Epithelial cell of prostate (primary cell): ENCODE results near the gene CFD.
A peak's percentile ranks its signal among the peaks of the same experiment; 100 is the strongest.
"Not testable (repeated sequence)": the region's sequence is repeated elsewhere in the genome, so short reads cannot be mapped to it uniquely, and the experiment has no call there.

ENCODE experiments used
- DNase-seq: peaks from one replicate; pipeline ENCODE4 v3.0.0-alpha.2; 2011; ENCODE audit warnings: low read depth, low spot score
- H3K27ac ChIP-seq: fragments of 450-650 bp; 2 replicates; pipeline ENCODE4 v1.5.1; 2017; ENCODE audit warnings: mild to moderate bottlenecking

The CFD gene

DNA sequence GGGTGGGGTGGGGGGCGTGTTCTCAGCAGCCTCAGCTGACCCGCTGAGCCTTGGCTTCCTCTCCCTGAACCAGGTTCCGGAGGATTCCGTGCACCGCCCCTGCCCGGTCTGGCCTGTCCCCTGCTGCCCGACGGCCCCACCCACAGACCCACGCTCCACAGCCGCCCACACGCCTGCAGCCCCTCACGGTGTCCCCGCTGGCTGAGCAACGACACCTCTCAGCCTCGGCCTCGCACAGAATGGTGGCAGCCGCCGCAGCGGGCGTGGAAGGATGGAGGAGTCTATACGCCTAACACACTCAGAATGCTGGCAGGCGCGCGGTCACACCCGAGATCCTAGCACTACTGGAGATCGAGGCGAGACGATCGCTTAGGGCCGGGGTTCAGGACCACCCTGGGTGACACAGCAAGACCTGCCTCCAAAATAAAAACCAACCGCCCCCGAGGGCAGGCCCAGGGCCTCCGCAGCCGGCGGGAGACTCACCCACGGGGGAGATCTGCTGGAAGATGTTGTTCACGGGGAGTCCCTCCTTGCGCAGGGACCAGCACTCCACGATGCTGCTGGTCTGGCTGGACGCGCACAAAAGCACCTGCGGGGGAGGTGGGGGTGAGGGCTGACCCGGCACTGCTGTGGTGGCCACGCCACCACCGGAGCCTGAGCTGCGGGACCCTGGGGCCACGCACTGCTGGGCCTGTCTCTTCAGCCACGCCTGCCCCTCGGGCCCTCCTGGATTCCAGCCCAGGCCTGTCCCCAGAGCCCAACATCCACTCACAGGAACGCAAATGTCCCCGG is 25.2 kb downstream of the CFD start:
- DNase-seq, result no peak
- H3K27ac ChIP-seq, result no peak overlapping the region

DNA sequence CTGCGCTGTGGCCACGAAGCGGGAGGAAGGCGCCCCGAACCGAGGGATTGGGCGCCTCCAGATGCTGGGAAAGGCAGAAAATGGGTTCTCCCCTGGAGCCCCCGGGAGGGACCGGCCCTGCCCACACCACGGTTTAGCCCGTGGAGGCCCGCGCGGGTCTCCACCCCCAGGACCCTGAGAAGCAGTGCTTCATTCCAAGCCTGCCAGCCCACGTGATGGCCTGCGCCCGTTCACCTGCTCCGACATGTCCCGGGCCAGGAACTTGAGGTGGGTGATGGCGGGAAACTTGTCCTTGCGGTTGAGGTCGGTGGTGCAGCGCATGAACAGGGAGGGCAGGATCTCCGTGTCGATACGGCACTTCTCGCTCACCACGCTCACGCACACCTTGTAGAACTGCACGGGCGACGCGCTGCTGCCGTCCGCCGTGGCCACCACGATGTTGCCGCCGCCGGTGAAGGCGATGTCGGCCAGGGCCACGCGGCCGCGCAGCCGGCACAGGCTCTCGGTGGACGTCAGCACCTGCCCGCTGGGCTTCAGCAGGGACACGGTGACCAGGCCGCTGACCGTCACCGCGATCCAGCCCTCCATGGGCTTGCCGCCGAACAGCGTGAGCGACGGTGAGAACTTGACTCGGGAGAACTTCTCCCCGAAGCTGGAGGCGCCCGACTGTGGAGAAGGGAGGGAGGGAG is 26.2 kb downstream of the CFD start:
- no peak overlapping the region for H3K27ac ChIP-seq
- DNase-seq, result no peak

DNA sequence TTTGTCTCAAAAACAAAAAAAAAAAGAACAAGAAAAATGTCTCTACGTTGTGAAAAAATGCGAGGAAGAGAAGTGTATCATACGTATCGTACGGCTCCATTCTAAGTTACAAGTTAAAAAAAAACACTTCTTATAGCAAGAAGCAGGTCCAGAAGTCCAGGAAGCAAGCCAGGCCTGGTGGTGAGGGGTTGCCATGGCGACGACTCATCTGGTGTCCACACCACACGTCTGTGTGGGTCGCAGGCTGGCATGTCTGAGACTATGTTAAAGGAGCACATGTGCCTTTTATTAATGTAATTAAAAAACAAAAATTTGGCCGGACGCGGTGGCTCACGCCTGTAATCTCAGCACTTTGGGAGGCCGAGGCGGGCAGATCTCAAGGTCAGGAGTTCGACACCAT is 27.6 kb downstream of the CFD start:
- DNase-seq, result no peak
- H3K27ac ChIP-seq, result no peak overlapping the region

DNA sequence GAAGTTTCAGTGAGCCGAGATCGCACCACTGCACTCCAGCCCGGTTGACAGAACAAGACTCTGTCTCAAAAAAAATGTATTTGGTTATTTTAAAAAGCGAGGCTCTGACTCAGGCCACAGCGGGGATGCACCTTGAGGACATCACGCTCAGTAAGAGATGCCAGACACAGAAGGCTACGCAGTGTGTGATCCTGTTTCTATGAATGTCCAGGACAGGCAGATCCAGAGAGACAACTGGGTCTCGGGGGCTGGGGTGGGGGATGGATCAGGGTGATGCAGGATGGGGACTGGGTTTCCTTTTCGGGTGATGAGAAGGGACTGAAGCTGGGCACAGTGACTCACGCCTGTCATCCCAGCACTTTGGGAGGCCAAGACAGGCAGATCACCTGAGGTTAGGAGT is 28.1 kb downstream of the CFD start:
- H3K27ac ChIP-seq, result no peak overlapping the region
- DNase-seq, result no peak

DNA sequence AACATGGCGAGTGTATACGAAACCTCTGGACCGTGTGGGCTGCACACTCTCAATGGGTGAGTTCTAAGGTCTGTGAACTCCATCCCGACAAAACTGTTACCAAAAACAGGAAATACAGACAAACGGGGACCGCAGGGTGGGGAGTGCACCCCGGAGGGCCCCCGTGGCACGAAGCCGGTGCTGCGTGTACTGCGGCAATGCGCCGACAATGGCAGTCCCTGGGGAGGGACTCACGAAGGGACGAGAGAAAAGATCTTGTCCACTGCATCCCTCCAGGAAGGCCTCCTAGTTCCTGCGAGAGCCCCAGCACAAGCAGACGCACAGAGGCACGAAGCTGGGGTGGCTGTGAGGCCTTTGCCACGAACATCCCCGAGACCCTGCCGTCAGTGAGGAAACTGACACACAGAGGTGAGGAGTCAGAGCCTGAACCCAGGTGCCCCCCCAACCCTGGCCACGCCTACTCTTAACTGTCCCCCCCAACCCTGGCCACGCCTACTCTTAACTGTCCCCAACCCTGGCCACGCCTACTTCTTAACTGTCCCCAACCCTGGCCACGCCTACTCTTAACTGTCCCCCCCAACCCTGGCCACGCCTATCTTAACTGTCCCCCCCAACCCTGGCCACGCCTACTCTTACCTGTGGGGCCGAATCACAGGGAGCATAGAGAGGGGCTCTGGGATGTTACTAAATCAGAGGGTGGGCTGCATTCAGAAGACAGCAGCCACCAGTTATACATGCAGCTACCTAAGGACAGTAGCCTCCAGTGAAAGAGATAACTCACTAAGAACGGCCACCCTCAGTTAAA is 29.3 kb downstream of the CFD start:
- H3K27ac ChIP-seq, result no peak overlapping the region
- no peak for DNase-seq

DNA sequence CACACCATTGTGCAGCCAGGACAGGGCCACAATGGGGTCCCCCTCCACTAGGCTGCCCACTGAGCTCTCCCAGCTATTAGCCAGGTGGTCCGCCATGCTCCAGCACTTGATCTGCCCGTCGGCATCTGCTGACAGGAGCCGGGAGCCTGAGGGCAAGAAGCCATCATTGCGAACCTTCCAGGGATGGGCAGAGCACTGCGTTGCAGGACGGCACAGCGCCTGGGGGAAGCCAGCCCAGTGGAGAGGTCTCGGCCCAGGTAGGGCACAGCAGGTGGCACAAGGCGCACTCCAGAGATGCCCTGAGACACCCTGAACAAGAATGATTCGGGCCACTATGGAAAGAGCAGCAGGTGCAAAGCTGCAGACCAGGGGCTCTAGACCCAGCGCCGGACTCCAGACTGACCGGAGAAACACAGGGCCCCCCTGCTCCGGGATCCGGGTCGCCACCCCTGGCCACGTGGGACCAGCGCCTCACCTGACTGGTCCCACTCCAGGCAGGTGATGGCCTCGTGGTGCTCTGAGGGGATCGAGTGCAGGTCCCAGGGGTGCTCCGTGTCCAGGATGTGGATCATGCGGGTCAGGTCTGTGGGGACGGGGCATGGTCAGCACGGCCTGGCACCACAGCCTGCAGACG is 30.3 kb downstream of the CFD start:
- no peak for DNase-seq
- no peak overlapping the region for H3K27ac ChIP-seq

DNA sequence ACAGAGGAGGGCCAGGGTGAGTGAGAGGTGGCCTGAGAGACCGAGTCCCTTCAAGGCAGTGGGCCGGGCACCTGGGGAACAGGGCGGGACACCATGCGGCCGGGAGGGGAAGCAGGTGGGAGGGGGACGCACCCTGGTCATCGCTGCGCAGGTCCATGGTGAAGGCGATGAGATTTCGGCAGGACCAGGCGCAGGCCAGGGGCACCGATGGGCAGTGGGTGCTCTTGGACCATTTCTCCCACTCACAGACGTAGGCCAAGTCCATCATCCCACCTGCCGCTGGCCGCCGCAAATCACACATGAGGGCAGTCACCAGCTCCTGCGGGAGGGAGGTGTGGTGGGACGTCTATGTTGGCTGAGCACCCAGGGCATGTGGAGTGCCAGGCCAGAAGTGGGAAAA is 31.4 kb downstream of the CFD start:
- no peak overlapping the region for H3K27ac ChIP-seq
- DNase-seq, result no peak

DNA sequence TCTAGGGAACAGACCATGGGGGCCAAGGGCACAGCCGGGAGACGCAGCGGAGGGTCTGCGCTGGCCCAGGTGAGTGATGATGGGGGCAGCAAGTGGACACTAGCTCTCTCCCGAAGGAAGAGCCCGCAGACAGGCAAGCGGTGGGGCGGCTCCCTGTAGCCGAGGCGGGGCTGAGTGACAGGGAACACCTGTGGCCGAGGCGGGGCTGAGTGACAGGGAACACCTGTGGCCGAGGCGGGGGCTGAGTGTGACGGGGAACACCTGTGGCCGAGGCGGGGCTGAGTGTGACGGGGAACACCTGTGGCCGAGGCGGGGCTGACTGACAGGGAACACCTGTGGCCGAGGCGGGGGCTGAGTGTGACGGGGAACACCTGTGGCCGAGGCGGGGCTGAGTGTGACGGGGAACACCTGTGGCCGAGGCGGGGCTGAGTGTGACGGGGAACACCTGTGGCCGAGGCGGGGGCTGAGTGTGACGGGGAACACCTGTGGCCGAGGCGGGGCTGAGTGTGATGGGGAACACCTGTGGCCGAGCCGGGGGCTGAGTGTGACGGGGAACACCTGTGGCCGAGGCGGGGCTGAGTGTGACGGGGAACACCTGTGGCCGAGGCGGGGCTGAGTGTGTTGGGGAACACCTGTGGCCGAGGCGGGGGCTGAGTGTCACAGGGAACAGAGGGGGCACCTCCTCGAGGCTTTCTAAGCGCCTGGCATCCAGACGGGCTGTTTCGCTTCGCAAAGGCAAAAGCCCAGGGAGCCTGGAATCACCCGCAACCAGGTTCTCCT is 32.1 kb downstream of the CFD start:
- not testable (repeated sequence) for DNase-seq

DNA sequence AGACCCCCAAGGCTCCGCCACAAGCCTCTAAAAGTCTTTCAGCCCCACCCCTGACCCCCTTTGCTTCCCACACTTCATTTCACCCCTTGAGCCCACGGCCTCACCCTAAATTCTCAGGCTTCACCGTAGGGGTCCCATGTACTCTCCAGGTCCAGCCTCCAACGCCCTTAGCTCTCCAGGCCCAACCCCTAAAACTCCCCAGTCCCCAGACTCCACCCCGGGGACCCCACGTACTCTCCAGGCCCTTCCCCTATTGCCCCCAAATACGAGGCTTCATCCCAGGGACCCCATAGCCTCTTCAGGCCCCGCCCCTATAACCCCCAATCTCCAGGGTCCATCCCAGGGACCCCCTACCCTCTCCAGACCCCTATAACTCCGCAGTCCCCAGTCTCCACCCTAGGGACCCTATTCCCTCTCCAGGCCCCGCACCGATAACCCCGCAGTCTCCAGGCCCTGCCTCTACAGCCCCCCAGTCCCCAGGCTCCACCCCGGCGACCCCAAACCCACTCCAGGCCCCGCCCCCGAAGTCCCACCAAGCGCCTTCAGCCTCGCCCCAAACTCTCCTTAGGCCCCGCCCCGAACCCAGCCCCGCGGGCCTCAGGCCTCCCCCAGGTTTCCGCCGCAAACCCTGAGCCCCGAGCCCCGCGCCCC is 32.9 kb downstream of the CFD start:
- DNase-seq, result no peak
- peak overlapping the region; percentile 75 for H3K27ac ChIP-seq

More for the DNA sequence above, 32.1 kb downstream of the CFD start:
- peak overlapping the region; percentile 75 for H3K27ac ChIP-seq

DNA sequence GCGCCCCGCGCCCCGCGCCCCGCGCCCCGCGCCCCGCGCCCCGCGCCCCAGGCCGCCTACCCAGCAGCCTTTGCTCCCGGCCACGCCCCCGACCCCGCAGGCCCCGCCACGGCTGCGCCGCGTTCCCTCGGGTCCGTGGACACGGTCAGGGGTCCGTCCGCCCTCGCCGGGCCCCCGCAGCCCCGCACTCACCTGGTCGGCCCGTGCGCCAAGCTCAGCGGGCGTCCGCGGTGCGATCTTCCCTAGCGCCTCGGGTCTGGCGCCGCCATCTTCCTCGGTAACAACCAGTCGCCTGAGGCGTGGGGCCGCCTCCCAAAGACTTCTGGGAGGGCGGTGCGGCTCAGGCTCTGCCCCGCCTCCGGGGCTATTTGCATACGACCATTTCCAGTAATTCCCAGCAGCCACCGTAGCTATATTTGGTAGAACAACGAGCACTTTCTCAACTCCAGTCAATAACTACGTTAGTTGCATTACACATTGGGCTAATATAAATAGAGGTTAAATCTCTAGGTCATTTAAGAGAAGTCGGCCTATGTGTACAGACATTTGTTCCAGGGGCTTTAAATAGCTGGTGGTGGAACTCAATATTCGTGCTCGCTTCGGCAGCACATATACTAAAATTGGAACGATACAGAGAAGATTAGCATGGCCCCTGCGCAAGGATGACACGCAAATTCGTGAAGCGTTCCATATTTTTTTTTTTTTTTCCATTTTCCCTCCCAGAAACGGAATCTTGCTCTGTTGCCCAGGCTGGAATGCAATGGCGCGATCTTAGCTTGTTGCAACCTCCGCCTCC is 33.6 kb downstream of the CFD start, which contains the start of the genes MED16 and RNU6-9:
TSS of gene MED16 (minus strand) at position 294 of the 796 bp plus-strand sequence. CDS start 2,056 bp downstream, outside the sequence.
TSS of gene RNU6-9 (plus strand) at position 591 of the 796 bp plus-strand sequence.
- DNase-seq, result peak; percentile 59
- peak within 1 kb of the TSS; percentile 75 for H3K27ac ChIP-seq

DNA sequence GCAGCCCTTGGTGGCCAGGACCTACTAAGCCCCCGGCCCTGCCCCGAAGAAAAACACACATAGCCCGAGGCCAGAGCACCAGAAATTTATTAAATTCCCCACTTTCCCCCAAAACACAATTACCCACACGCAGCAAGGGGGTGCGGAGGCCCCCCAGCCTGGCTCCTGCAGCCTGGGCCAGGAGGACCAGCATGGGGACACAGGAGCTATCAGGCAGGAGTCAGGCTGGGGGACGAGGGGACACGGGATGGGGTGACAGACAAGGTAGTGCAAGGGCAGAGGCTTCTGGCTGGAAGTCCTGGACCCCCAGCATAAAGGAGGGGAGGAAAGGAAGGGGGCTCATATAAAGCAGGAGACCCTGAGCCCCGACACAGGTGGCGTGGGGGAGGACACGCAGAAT is 37.0 kb downstream of the CFD start:
- DNase-seq, result no peak
- H3K27ac ChIP-seq, result no peak overlapping the region

DNA sequence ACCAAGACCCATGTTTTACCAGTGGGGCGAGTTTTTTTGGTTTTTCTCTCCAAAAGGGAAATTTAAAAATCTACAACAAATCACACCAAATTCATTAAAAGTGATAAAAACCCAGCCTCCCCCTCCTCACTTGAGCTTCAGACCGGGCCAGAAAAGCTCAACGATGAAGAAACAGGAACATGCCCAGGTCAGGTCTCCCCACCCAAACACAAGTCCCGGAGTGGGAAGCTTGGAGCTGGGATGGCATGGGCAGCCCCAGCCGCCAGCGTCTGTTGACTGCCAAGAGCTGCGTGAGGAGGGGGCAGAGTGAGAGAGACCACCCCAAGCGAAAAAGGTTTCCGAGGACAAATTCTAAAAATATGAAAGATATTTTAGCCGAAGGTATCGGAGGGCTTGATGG is 37.5 kb downstream of the CFD start:
- DNase-seq, result no peak
- H3K27ac ChIP-seq, result no peak overlapping the region

DNA sequence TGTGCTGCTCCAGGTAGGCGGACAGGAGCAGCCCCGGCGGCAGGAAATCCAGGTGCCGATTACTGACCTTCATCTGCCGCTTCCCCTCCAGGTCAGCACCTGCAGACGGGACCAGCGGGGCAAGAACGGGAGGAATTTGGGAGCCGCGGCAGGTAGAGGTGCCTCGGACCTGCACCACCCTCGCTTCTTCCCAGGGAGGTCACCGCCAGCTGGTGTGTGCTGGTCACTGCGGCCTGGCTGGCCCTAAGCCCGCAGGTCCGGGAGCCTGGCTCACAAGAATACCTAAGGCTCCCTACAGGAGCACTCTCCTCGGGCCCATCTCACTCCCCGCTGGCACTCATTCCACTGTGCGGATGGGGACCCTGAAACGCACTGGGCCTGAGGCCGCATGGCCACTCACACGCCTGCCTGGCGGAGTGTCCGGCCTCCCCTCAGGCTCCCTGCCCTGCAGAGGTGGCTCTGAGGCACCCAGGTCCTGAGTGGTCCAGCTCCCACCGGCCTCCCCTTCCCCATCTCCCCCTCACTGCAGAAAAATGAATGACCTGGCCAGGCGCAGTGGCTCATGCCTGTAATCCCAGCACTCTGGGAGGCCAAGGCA is 38.1 kb downstream of the CFD start:
- H3K27ac ChIP-seq, result no peak overlapping the region
- no peak for DNase-seq

DNA sequence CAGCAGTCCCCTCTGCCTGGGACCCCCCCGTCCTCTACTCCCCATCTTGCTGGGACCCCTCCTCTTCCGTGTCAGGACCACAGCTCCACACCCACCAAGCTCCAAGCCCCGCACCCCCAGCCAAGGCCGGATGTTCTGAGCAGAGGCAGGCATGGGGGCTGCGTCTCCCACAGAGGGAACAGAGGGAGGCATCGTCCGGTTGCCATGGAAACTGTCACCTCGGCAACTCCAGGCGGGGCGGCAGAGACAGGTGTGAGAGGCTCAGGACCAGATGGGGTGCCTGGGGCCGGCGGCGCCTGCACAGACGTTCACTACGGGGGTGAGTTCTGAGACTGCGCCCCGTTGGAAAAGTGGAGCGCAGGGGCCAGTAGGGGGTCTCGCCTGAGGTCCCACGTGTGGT is 39.2 kb downstream of the CFD start:
- H3K27ac ChIP-seq, result no peak overlapping the region
- DNase-seq, result no peak

DNA sequence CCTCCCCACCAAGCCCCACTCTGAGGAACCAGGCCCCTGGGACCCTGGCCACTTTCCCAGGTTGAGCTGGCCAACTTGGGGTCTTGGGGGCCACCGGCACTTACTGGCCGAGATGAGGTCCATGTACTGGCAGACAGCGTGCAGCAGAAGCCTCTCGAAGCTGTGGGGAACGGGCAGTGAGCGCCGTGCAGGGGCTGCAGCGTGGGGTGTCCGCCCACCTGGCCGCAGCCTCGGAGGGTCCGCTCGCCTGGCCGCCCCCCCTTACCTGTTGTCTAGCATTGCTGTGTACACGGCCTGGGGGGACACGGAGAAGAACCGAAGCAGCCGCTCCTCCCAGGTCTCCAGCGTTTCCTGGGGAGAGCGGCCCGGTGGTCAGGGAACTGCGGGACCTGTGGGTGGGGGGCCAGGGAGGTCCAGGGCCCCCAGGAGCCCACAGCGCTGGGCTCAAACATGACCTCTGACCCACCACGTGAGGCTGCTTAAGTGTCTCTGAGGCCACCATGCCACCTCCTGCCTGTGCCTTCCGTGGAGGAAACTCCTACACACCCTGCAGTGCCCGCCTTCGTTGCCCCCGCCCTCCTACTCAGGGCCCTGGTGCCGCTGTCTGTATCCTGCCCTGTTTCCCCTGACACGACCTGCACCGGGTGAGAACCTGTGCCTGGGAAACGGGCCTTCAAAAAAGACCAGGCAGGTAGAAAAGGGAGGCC is 40.0 kb downstream of the CFD start:
- no peak overlapping the region for H3K27ac ChIP-seq
- DNase-seq, result no peak

DNA sequence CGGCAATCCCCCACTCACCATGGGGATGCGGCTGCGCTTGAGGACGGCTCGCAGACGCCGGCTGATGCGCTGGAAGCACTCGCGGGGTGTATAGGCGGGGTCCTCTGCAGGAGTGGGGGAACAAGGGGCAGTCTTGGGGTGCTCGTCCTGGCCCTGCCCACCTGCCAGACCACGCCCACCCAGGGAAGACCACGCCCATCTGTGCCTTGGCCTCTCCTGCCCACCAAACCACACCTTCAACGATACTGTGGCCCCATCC is 40.5 kb downstream of the CFD start:
- no peak for DNase-seq
- H3K27ac ChIP-seq, result no peak overlapping the region

DNA sequence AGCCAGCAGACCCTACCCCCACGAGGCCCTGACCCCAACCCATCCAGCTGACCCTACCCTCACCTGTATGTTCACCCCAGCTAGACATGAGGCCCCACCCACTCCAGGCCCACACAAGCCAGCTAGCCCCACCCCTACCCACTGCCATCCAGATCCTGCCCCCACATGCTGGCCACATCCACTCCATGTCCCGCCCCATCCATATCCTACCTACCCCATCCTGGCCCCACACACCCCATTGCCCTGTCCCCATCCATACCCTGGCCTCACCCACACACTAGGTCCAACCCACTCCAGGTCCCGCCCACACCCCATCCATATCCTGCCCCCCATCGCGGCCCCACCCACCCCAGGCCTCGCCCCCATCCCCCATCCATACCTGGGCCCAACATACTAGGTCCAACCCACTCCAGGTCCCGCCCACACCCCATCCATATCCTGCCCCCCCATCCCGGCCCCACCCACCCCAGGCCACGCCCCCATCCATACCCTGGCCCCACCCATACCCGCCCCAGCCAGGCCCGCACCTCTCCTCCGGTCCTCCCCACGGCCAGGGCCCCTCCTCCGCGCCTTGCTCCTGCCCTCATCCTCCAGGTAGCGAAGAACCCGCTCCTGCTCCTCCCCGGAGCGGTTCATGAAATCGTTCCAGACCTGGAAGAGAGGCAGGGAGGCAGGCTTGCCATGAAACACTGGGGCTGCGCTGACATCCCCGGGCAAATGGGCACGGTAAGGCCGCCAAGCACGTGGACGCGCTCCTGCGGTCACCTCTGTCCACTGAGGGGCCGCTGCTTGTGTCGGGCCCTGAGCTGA is 41.0 kb downstream of the CFD start:
- H3K27ac ChIP-seq, result no peak overlapping the region
- DNase-seq, result no peak
